IPS DF 4.7 (cell line): ENCODE results near the gene PSAP.
"Not testable (repeated sequence)": the region's sequence is repeated elsewhere in the genome, so short reads cannot be mapped to it uniquely, and the experiment has no call there.

Experiments
- DNase-seq: peaks from one replicate; pipeline ENCODE4 v3.0.0-alpha.2; 2013; ENCODE audit warnings: low spot score; ENCODE audit errors: extremely low read depth

The PSAP gene

GRCh38 chr10:71850743-71851464 lies at the start of gene PSAP:
PSAP (minus strand) TSS chr10:71851251; CDS start chr10:71851221, 30 bp downstream.
- DNase-seq, result peak; percentile 81

GRCh38 chr10:71900441-71901180 lies 49.6 kb upstream of the PSAP start:
- no peak for DNase-seq

- DNase-seq, result no peak
These were observed 48.8 kb upstream of the PSAP start for GRCh38 chr10:71899665-71900412.

- DNase-seq, result not testable (repeated sequence)
These were observed 47.3 kb upstream of the PSAP start for GRCh38 chr10:71898346-71898745.

GRCh38 chr10:71893920-71894319 lies 42.9 kb upstream of the PSAP start:
- DNase-seq, result no peak

GRCh38 chr10:71893258-71893815 lies 42.3 kb upstream of the PSAP start:
- no peak for DNase-seq

- DNase-seq, result no peak
These were observed 40.4 kb upstream of the PSAP start for GRCh38 chr10:71891437-71891836.

- DNase-seq, result no peak
These were observed 38.4 kb upstream of the PSAP start for GRCh38 chr10:71889388-71889987.

- DNase-seq, result no peak
These were observed 37.8 kb upstream of the PSAP start for GRCh38 chr10:71888623-71889387.

GRCh38 chr10:71888248-71888622 lies 37.2 kb upstream of the PSAP start:
- DNase-seq, result no peak

GRCh38 chr10:71887743-71888142 lies 36.7 kb upstream of the PSAP start:
- DNase-seq, result no peak

- no peak for DNase-seq
These were observed 32.0 kb upstream of the PSAP start for GRCh38 chr10:71882813-71883659.

GRCh38 chr10:71881647-71882355 lies 30.8 kb upstream of the PSAP start:
- DNase-seq, result no peak

GRCh38 chr10:71881307-71881624 lies 30.2 kb upstream of the PSAP start:
- not testable (repeated sequence) for DNase-seq

GRCh38 chr10:71880425-71881306 lies 29.6 kb upstream of the PSAP start:
- no peak for DNase-seq

- DNase-seq, result no peak
These were observed 27.4 kb upstream of the PSAP start for GRCh38 chr10:71878327-71879034.

- no peak for DNase-seq
These were observed 26.8 kb upstream of the PSAP start for GRCh38 chr10:71877821-71878220.
